ENCODE results near the gene APP. TPM values are rescaled to one million over a fixed set of nuclear protein-coding genes. Genes with fewer than 3 reads are reported as not detected.

Gene APP
- total RNA-seq, 2 experiments from 2014 or later, result 39.3 to 39.4 TPM

DNA sequence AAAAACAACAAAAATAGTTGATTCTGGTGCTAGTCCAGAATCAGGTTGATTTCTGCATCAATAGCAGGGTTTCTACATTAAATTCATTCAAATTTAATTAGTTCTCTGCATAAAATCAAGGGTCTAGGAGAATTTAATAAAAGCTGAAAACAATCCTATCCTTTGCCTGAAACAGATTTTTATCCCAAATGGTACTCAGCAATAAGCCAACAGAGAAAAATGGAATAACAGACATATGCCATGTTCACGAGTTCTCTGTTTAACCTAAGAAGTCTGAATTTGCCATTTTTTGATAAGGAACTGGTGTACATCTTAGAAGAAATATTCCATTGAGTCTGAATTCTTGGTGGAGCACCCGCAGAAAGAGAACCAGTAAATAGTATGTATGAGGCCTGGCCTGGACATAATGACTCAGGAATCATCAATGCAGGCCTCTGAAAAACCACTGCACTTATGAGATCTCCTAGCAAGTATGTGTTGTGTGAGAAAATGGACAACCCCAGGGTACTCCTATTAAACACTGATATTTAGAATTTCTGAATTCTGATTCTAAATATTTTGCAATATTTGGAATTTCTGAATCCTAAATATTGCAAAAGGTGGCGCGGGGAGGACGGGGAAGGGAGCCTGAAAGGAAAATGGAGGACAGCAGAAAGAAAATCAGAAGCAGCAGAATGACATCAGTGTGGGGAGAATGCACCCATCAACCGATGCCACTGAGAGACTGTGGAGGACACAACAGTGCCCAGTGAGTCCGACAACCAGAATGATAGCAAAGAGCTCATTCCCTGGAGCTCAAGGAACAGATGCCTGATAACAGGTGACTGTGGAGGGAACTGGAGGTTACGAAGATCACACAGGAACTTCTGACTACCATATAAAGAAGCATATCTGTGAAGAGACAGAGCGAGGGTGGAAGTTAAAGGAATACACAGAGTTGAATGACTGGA, 97.6 kb downstream of the APP start:
- CTCF ChIA-PET, result interaction anchor here (0.7 to 2.1 kb wide), 2 partner anchors 98 to 177 kb away, joined by 3 to 5 read pairs; partner anchors contain the start of gene APP
- no peak overlapping the region for H3K4me3 Mint-ChIP-seq
- no peak for ATAC-seq
- TF ChIP-seq, protein P1, sequence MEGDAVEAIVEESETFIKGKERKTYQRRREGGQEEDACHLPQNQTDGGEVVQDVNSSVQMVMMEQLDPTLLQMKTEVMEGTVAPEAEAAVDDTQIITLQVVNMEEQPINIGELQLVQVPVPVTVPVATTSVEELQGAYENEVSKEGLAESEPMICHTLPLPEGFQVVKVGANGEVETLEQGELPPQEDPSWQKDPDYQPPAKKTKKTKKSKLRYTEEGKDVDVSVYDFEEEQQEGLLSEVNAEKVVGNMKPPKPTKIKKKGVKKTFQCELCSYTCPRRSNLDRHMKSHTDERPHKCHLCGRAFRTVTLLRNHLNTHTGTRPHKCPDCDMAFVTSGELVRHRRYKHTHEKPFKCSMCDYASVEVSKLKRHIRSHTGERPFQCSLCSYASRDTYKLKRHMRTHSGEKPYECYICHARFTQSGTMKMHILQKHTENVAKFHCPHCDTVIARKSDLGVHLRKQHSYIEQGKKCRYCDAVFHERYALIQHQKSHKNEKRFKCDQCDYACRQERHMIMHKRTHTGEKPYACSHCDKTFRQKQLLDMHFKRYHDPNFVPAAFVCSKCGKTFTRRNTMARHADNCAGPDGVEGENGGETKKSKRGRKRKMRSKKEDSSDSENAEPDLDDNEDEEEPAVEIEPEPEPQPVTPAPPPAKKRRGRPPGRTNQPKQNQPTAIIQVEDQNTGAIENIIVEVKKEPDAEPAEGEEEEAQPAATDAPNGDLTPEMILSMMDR (IDR thresholded peaks at IDR 0.05), result no peak
- intact Hi-C loops (cut with micrococcal nuclease), result loop anchor here (10.0 kb wide), 1 partner anchor 92 kb away; no protein-coding TSS in a partner anchor
- POLR2A ChIA-PET, result no interaction called here
- H3K27me3 Mint-ChIP-seq, result no peaks in the 10 kb centered on the region
- no peak for DNase-seq
- no peaks in the 10 kb centered on the region for H3K9me3 Mint-ChIP-seq
- H3K27ac Mint-ChIP-seq, result no peak overlapping the region
- H3K4me1 Mint-ChIP-seq (ENCODE audit: low read depth), result peaks cover 36% of the 10 kb centered on the region
- H3K36me3 Mint-ChIP-seq (ENCODE audit: low read depth), result no peaks in the 10 kb centered on the region

- Mint-ChIP-seq H3K27ac (peak overlapping the region; percentile 83), H3K36me3 (ENCODE audit: low read depth) (no peaks in the 10 kb centered on the region), H3K4me3 (peak overlapping the region; percentile 68), H3K9me3 (no peaks in the 10 kb centered on the region), H3K27me3 (no peaks in the 10 kb centered on the region), H3K4me1 (ENCODE audit: low read depth) (peaks cover 42% of the 10 kb centered on the region)
- DNase-seq (peak; percentile 42), ATAC-seq (peak; percentile 58)
- ChIA-PET POLR2A (no interaction called here), CTCF (no interaction called here)
- intact Hi-C loops (cut with micrococcal nuclease), result loop anchor here (10.0 kb wide), 1 partner anchor 94 kb away; no protein-coding TSS in a partner anchor
- TF ChIP-seq, protein P1 (IDR thresholded peaks at IDR 0.05), result no peak
These were observed 99.6 kb downstream of the APP start for GRCh38 chr21:26070822-26071425.

DNA sequence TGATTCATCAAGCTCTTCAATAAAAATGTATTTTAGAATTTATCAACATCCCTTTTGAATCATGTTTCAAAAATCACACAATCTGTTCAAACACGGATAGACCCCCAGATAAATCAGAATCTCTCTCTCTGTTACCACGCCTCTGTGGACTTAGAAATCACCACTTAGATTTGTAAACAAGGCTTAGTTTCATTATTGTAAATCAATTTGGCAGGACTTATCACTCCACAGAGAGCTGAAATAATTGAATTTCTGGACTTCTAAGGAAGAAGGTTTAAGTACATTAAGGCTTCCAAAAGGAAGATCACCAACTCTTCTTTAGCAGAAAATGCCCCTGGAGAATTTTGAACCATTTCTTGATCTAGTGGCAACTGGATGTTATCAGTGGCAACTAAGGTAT, 100.4 kb downstream of the APP start:
- intact Hi-C loops (cut with micrococcal nuclease), result loop anchor here (10.0 kb wide), 1 partner anchor 95 kb away; no protein-coding TSS in a partner anchor

GRCh38 chr21:26068776-26069175, 101.8 kb downstream of the APP start:
- DNase-seq, result no peak
- H3K27ac Mint-ChIP-seq, result peak overlapping the region; percentile 9
- intact Hi-C loops (cut with micrococcal nuclease), result no loop called here
- no peaks in the 10 kb centered on the region for H3K36me3 Mint-ChIP-seq (ENCODE audit: low read depth)
- no peaks in the 10 kb centered on the region for H3K27me3 Mint-ChIP-seq
- ChIA-PET CTCF (no interaction called here), POLR2A (no interaction called here)
- no peaks in the 10 kb centered on the region for H3K9me3 Mint-ChIP-seq
- peaks cover 44% of the 10 kb centered on the region for H3K4me1 Mint-ChIP-seq (ENCODE audit: low read depth)
- ATAC-seq, result no peak
- no peak overlapping the region for H3K4me3 Mint-ChIP-seq
- TF ChIP-seq, protein P1 (IDR thresholded peaks at IDR 0.05), result no peak

More for the DNA sequence above, 100.4 kb downstream of the APP start:
- DNase-seq (no peak), ATAC-seq (no peak)
- CTCF ChIA-PET, result no interaction called here
- Mint-ChIP-seq H3K9me3 (no peaks in the 10 kb centered on the region), H3K4me3 (peak overlapping the region; percentile 68), H3K27me3 (no peaks in the 10 kb centered on the region), H3K4me1 (ENCODE audit: low read depth) (peaks cover 44% of the 10 kb centered on the region), H3K27ac (peak overlapping the region; percentile 83), H3K36me3 (ENCODE audit: low read depth) (no peaks in the 10 kb centered on the region)
- POLR2A ChIA-PET, result no interaction called here
- TF ChIP-seq, protein P1 (IDR thresholded peaks at IDR 0.05), result no peak

Measured in activated CD8-positive, alpha-beta T cell treated with anti-CD3 and anti-CD28 coated beads for 36 hours (primary cell).